ENCODE data around the gene GPRC5B. TPM values are rescaled to one million over a fixed set of nuclear protein-coding genes. Genes with fewer than 3 reads are reported as not detected.

Gene GPRC5B
- 100 to 1,000 TPM; 106 to 146 (median 135) TPM for polyA plus RNA-seq (ENCODE audit: insufficient read length in 4 of 4)

- no peak for DNase-seq (ENCODE audit: low read depth in 4 of 4, low spot score in 3 of 4)
These were observed at the start of gene GPRC5B for GRCh38 chr16:19884611-19885450. Gene GPRC5B, minus strand, starts transcription at chr16:19884848. Its CDS starts 12,003 bp downstream, at chr16:19872845.

GRCh38 chr16:19933740-19934139 is 49.1 kb upstream of the GPRC5B start:
- no peak for DNase-seq (ENCODE audit: low read depth in 4 of 4, low spot score in 3 of 4)

- no peak for DNase-seq (ENCODE audit: low read depth in 4 of 4, low spot score in 3 of 4)
These were observed 44.4 kb upstream of the GPRC5B start for GRCh38 chr16:19929062-19929511.

- no peak for DNase-seq (ENCODE audit: low read depth in 4 of 4, low spot score in 3 of 4)
These were observed 43.8 kb upstream of the GPRC5B start for GRCh38 chr16:19928432-19928831.

- DNase-seq (ENCODE audit: low read depth in 4 of 4, low spot score in 3 of 4) = no peak
These were observed 42.1 kb upstream of the GPRC5B start for GRCh38 chr16:19926449-19927390.

- DNase-seq (ENCODE audit: low read depth in 4 of 4, low spot score in 3 of 4) = no peak
These were observed 38.7 kb upstream of the GPRC5B start for GRCh38 chr16:19923396-19923795.

- DNase-seq (ENCODE audit: low read depth in 4 of 4, low spot score in 3 of 4) = no peak
These were observed 34.5 kb upstream of the GPRC5B start for GRCh38 chr16:19919142-19919541.

- no peak for DNase-seq (ENCODE audit: low read depth in 4 of 4, low spot score in 3 of 4)
These were observed 31.4 kb upstream of the GPRC5B start for GRCh38 chr16:19916064-19916463.

- no peak for DNase-seq (ENCODE audit: low read depth in 4 of 4, low spot score in 3 of 4)
These were observed 30.2 kb upstream of the GPRC5B start for GRCh38 chr16:19914877-19915276.

- no peak for DNase-seq (ENCODE audit: low read depth in 4 of 4, low spot score in 3 of 4)
These were observed 28.6 kb upstream of the GPRC5B start for GRCh38 chr16:19913340-19913645.

GRCh38 chr16:19912455-19913339 is 28.0 kb upstream of the GPRC5B start:
- no peak for DNase-seq (ENCODE audit: low read depth in 4 of 4, low spot score in 3 of 4)

- no peak for DNase-seq (ENCODE audit: low read depth in 4 of 4, low spot score in 3 of 4)
These were observed 27.3 kb upstream of the GPRC5B start for GRCh38 chr16:19911747-19912454.

GRCh38 chr16:19911204-19911603 is 26.6 kb upstream of the GPRC5B start:
- no peak for DNase-seq (ENCODE audit: low read depth in 4 of 4, low spot score in 3 of 4)

- DNase-seq (ENCODE audit: low read depth in 4 of 4, low spot score in 3 of 4) = no peak
These were observed 25.2 kb upstream of the GPRC5B start for GRCh38 chr16:19909750-19910322.

- no peak for DNase-seq (ENCODE audit: low read depth in 4 of 4, low spot score in 3 of 4)
These were observed 24.3 kb upstream of the GPRC5B start for GRCh38 chr16:19908921-19909320.

GRCh38 chr16:19907161-19907992 is 22.7 kb upstream of the GPRC5B start:
- peak in 3 of 4 donors; percentile 38 to 54 (median 46) for DNase-seq (ENCODE audit: low read depth in 4 of 4, low spot score in 3 of 4)

- no peak for DNase-seq (ENCODE audit: low read depth in 4 of 4, low spot score in 3 of 4)
These were observed 16.5 kb upstream of the GPRC5B start for GRCh38 chr16:19901164-19901563.

- DNase-seq (ENCODE audit: low read depth in 4 of 4, low spot score in 3 of 4) = no peak
These were observed 14.9 kb upstream of the GPRC5B start for GRCh38 chr16:19899605-19899955.

All from right renal pelvis (tissue), 4 donors.